Pancreas (tissue), 10 donors: ENCODE measurements around the gene MAST2. TPM values are rescaled to one million over a fixed set of nuclear protein-coding genes. Genes with fewer than 3 reads are reported as not detected.

Source experiments
- ATAC-seq, 4 donors: fragments of 200-7000 bp; cut with Tn5 transposase; one replicate each; pipeline versions ENCODE4 v1.8.0 to v1.9.1; 2020; ENCODE audit warnings: mild to moderate bottlenecking in 4 of 4, moderate library complexity in 4 of 4
- DNase-seq, 6 donors: peaks; one replicate each; pipeline ENCODE4 v3.0.0-alpha.2; 2020
- FAIRE-seq: peaks from 2 replicates; lab custom pipeline; 2012; peaks lifted over from hg19 to GRCh38; lab: Jason Lieb, UNC
- H3K27ac ChIP-seq, 4 donors: fragments of 200-600 bp; sonication (generic); 1 replicate in 3 of 4; 2 replicates in 1 of 4; pipeline versions ENCODE4 v1.5.0 to v1.8.0; 2020
- H3K27me3 ChIP-seq, 4 donors: fragments of 200-600 bp; one replicate each; pipeline ENCODE4 v1.8.0; 2021
- H3K36me3 ChIP-seq, 3 donors: fragments of 200-600 bp; sonication (generic) in 1 of 3; one replicate each; pipeline versions ENCODE4 v1.5.0 to v1.8.0; 2020 to 2021
- H3K4me1 ChIP-seq, 3 donors: fragments of 200-600 bp; one replicate each; pipeline ENCODE4 v1.8.0; 2021
- H3K4me3 ChIP-seq, 4 donors: fragments of 200-600 bp; sonication (generic) in 2 of 4; one replicate each; pipeline versions ENCODE4 v1.5.0 to v1.8.0; 2020 to 2021
- H3K9me3 ChIP-seq, 4 donors: fragments of 200-600 bp; one replicate each; pipeline ENCODE4 v1.8.0; 2021
- CTCF ChIP-seq, 4 donors: fragments of 200-600 bp; sonication (generic) in 3 of 4; IDR thresholded peaks; one replicate each; pipeline versions ENCODE4 v1.5.0 to v1.8.0; 2021; ENCODE audit warnings: antibody characterized with exemption in 4 of 4
- WGBS, 2 donors: extraction: QIAGEN DNeasy Blood & Tissue Kit; methylation state at CpG; one replicate each; pipeline ENCODE4 v1.1.7; 2013; 5-methylcytosine and 5-hydroxymethylcytosine counted together
- intact Hi-C, 3 donors: fragments of 100-400 bp; cut with DNase I; formaldehyde crosslinking; loops; one replicate each; pipeline versions ENCODE4 v1.11.1 to v1.14.2; 2022
- polyA plus RNA-seq, 2 donors: library from polyadenylated mRNA; stranded (reverse); fragments of 200-250 nt; gene quantifications; one replicate each; pipeline ENCODE4 v1.2.3, GENCODE V29; 2013
- total RNA-seq, 6 donors: library from RNA; stranded (reverse); fragmentation: NEBNext Ultra II Directional in 4 of 6; extraction: Animal tissue kit (Norgen Biotek cat#: 25700) in 4 of 6; gene quantifications; one replicate each; pipeline versions ENCODE4 v1.2.1 to v1.2.4, GENCODE V29; 2021 to 2023
- donor health status: healthy with polysubstance abuse.
- donor health status: DM: no; HTN: no; CAD: no; lungs with moderate emphysema.
- donor health status: DM: no; HTN: no; CAD: no.
- donor health status: control.
- donor health status: control.
- donor health status: Bipolar disorder and iron deficiency.
- donor health status: DM: yes; HTN: yes; CAD: no.
- donor health status: DM: no; HTN: no; CAD: no.
- donor health status: DM: no; HTN: no; CAD: no.
- donor health status: DM: yes; HTN: yes; CAD: no.

Gene MAST2
- total and polyA plus RNA-seq, 8 donors, result 5.1 to 14.5 (median 7.7) TPM

GRCh38 chr1:46065405-46065804 is 262.0 kb downstream of the MAST2 start:
- DNase-seq, result no peak
- no peaks in the 10 kb centered on the region for H3K27me3 ChIP-seq

GRCh38 chr1:46067652-46068051 is 264.2 kb downstream of the MAST2 start:
- H3K4me1 ChIP-seq, result peaks cover 0 to 4% (median 0%) of the 10 kb centered on the region in 3 donors
- TF ChIP-seq CTCF (IDR thresholded peaks at IDR 0.05), result no peak
- no peaks in the 10 kb centered on the region for H3K36me3 ChIP-seq
- DNase-seq, result no peak
- intact Hi-C loops, result no loop called here
- H3K9me3 ChIP-seq, result no peaks in the 10 kb centered on the region
- no peaks in the 10 kb centered on the region for H3K27me3 ChIP-seq
- 95 to 97% methylated on average over 1 of the region's 1 CpG for WGBS, 2 donors
- FAIRE-seq, result no peak
- ATAC-seq, result no peak
- H3K27ac ChIP-seq, result no peak overlapping the region
- H3K4me3 ChIP-seq, result no peak overlapping the region

More at GRCh38 chr1:46065405-46065804, 262.0 kb downstream of the MAST2 start:
- intact Hi-C loops, result no loop called here
- ATAC-seq (peak; percentile 56 to 89 (median 78)), FAIRE-seq (no peak)
- H3K27ac ChIP-seq, result no peak overlapping the region
- H3K36me3 ChIP-seq, result no peaks in the 10 kb centered on the region
- no peaks in the 10 kb centered on the region for H3K9me3 ChIP-seq
- no peak overlapping the region for H3K4me3 ChIP-seq
- H3K4me1 ChIP-seq, result peaks cover 0 to 4% (median 0%) of the 10 kb centered on the region in 3 donors
- TF ChIP-seq CTCF (IDR thresholded peaks at IDR 0.05), result no peak

- no peak overlapping the region for H3K4me3 ChIP-seq
- H3K27me3 ChIP-seq, result no peaks in the 10 kb centered on the region
- intact Hi-C loops, result no loop called here
- TF ChIP-seq CTCF (IDR thresholded peaks at IDR 0.05), result no peak
- no peaks in the 10 kb centered on the region for H3K36me3 ChIP-seq
- ATAC-seq (no peak), DNase-seq (no peak), FAIRE-seq (no peak)
- no peaks in the 10 kb centered on the region for H3K4me1 ChIP-seq
- H3K9me3 ChIP-seq, result no peaks in the 10 kb centered on the region
- no peak overlapping the region for H3K27ac ChIP-seq
- WGBS, 2 donors, result 81 to 83% methylated on average over 3 of the region's 3 CpGs
These were observed 265.1 kb downstream of the MAST2 start for GRCh38 chr1:46068525-46068924.

- Histone ChIP-seq H3K36me3 (no peaks in the 10 kb centered on the region), H3K4me3 (no peak overlapping the region), H3K9me3 (no peaks in the 10 kb centered on the region), H3K27ac (no peak overlapping the region), H3K27me3 (no peaks in the 10 kb centered on the region), H3K4me1 (no peaks in the 10 kb centered on the region)
- intact Hi-C loops, result no loop called here
- TF ChIP-seq CTCF (IDR thresholded peaks at IDR 0.05), result no peak
- peak in 2 of 4 donors; percentile 75 for ATAC-seq
- WGBS, 2 donors, result 78 to 82% methylated on average over 6 of the region's 6 CpGs
- DNase-seq, result no peak
- no peak for FAIRE-seq
These were observed 266.9 kb downstream of the MAST2 start for GRCh38 chr1:46070164-46070814.

GRCh38 chr1:46072975-46073374 is 269.6 kb downstream of the MAST2 start:
- WGBS, 2 donors, result 97 to 99% methylated on average over 1 of the region's 1 CpG
- intact Hi-C loops, result no loop called here
- Histone ChIP-seq H3K4me1 (no peaks in the 10 kb centered on the region), H3K9me3 (no peaks in the 10 kb centered on the region), H3K27me3 (no peaks in the 10 kb centered on the region), H3K4me3 (no peak overlapping the region), H3K36me3 (no peaks in the 10 kb centered on the region), H3K27ac (no peak overlapping the region)
- FAIRE-seq (no peak), ATAC-seq (no peak), DNase-seq (no peak)
- no peak for TF ChIP-seq CTCF (IDR thresholded peaks at IDR 0.05)
